HepG2 (cell line): Measurements from ENCODE around the gene SRD5A1. TPM values are rescaled to one million over a fixed set of nuclear protein-coding genes. Genes with fewer than 3 reads are reported as not detected.

ENCODE experiments used
- BORCS8-MEF2B ChIP-seq: sonication (generic); formaldehyde crosslinking; IDR thresholded peaks from 2 replicates; pipeline ENCODE4 v1.8.0; 2022; ENCODE audit warnings: mild to moderate bottlenecking, missing genetic modification reagents
- CEBPG ChIP-seq: IDR thresholded peaks from 2 replicates; pipeline ENCODE4 v1.6.1; 2016
- ETV5 ChIP-seq: IDR thresholded peaks from 2 replicates; pipeline ENCODE4 v1.6.1; 2018; ENCODE audit warnings: missing biosample characterization, missing genetic modification reagents, inconsistent platforms, borderline replicate concordance
- HDAC2 ChIP-seq: sonication (generic); formaldehyde crosslinking; IDR thresholded peaks from 2 replicates; pipeline ENCODE4 v1.4.0; 2020; ENCODE audit warnings: missing genetic modification reagents
- NCOA2 ChIP-seq: sonication (generic); formaldehyde crosslinking; IDR thresholded peaks from 2 replicates; pipeline ENCODE4 v1.8.0; 2022; ENCODE audit warnings: inconsistent platforms
- PBX3 ChIP-seq: sonication (generic); formaldehyde crosslinking; IDR thresholded peaks from 2 replicates; pipeline ENCODE4 v1.8.1; 2023; ENCODE audit warnings: missing genetic modification reagents, inconsistent platforms, borderline replicate concordance
- SIX4 ChIP-seq: sonication (generic); formaldehyde crosslinking; IDR thresholded peaks from 2 replicates; pipeline ENCODE4 v1.4.0; 2020; ENCODE audit warnings: missing genetic modification reagents
- TARDBP ChIP-seq: sonication (generic); formaldehyde crosslinking; IDR thresholded peaks from 2 replicates; pipeline ENCODE4 v1.8.0; 2022; ENCODE audit warnings: mild to moderate bottlenecking, missing genetic modification reagents
- TFE3 ChIP-seq: IDR thresholded peaks from 2 replicates; pipeline ENCODE4 v1.6.1; 2016
- WIZ ChIP-seq: sonication (generic); formaldehyde crosslinking; IDR thresholded peaks from 2 replicates; pipeline ENCODE4 v1.5.1; 2020; ENCODE audit warnings: mild to moderate bottlenecking, missing genetic modification reagents
- XBP1 ChIP-seq: sonication (generic); formaldehyde crosslinking; IDR thresholded peaks from 2 replicates; pipeline ENCODE4 v1.5.0; 2020; ENCODE audit warnings: missing genetic modification reagents
- ZBTB26 ChIP-seq: IDR thresholded peaks from 2 replicates; pipeline ENCODE4 v1.6.1; 2016; ENCODE audit warnings: missing compliant biosample characterization, missing genetic modification reagents, borderline replicate concordance
- ZFP36L2 ChIP-seq: sonication (generic); formaldehyde crosslinking; IDR thresholded peaks from 2 replicates; pipeline ENCODE4 v1.4.0; 2020; ENCODE audit warnings: missing genetic modification reagents
- ZMYM4 ChIP-seq: sonication (generic); formaldehyde crosslinking; IDR thresholded peaks from 2 replicates; pipeline ENCODE4 v1.8.1; 2023; ENCODE audit warnings: mild to moderate bottlenecking, missing genetic modification reagents
- ZNF12 ChIP-seq: sonication (generic); formaldehyde crosslinking; IDR thresholded peaks from 2 replicates; pipeline ENCODE4 v1.5.0; 2020; ENCODE audit warnings: missing genetic modification reagents
- ZNF282 ChIP-seq: fragments of 450-650 bp; IDR thresholded peaks from 2 replicates; pipeline ENCODE4 v1.6.1; 2018; ENCODE audit not compliant: partially characterized antibody
- ZNF558 ChIP-seq: sonication (generic); formaldehyde crosslinking; IDR thresholded peaks from 2 replicates; pipeline ENCODE4 v1.9.0; 2022; ENCODE audit warnings: mild to moderate bottlenecking, missing genetic modification reagents, borderline replicate concordance
- ZNF816 ChIP-seq: sonication (generic); formaldehyde crosslinking; IDR thresholded peaks from 2 replicates; pipeline ENCODE4 v1.8.0; 2022; ENCODE audit warnings: missing genetic modification reagents, mild to moderate bottlenecking, borderline replicate concordance
- polyA plus RNA-seq, 8 experiments: library from polyadenylated mRNA; depleted of rRNA in 3 of 8; stranded (reverse) in 7 of 8; unstranded in 1 of 8; fragments of >200 nt; fragmentation: Illumina TruSeq in 4 of 8; extraction: Trizol in 4 of 8; gene quantifications; 2 replicates each; pipeline versions ENCODE4 v1.2.1 to v1.2.3, GENCODE V29; 2011 to 2016; ENCODE audit warnings: low read depth in 4 of 8, missing spikeins in 1 of 8, mixed read lengths in 1 of 8; ENCODE audit not compliant: insufficient read depth in 1 of 8
- total RNA-seq, 5 experiments: library from RNA; depleted of rRNA; stranded (reverse); fragments of >200 nt; fragmentation: Illumina TruSeq; extraction: Trizol; gene quantifications; 2 replicates each; pipeline ENCODE4 v1.2.3, GENCODE V29; 2016; ENCODE audit warnings: low read depth in 1 of 5
- TF ChIP-seq, protein P1 (sequence below): sonication (generic); formaldehyde crosslinking; conservative IDR thresholded peaks from 2 replicates; pipeline ENCODE4 v1.8.0; 2022; ENCODE audit warnings: mild to moderate bottlenecking, moderate library complexity, missing genetic modification reagents

SRD5A1 gene
- total and polyA plus RNA-seq, 2 of the 13 experiments (the other 11 are each of a cell fraction or from before 2014, with no cell fraction given) = 6.1 to 9.9 TPM

- TF ChIP-seq, protein P1, sequence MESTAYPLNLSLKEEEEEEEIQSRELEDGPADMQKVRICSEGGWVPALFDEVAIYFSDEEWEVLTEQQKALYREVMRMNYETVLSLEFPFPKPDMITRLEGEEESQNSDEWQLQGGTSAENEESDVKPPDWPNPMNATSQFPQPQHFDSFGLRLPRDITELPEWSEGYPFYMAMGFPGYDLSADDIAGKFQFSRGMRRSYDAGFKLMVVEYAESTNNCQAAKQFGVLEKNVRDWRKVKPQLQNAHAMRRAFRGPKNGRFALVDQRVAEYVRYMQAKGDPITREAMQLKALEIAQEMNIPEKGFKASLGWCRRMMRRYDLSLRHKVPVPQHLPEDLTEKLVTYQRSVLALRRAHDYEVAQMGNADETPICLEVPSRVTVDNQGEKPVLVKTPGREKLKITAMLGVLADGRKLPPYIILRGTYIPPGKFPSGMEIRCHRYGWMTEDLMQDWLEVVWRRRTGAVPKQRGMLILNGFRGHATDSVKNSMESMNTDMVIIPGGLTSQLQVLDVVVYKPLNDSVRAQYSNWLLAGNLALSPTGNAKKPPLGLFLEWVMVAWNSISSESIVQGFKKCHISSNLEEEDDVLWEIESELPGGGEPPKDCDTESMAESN = 0 out of 2 replicates have a peak, but pooled peaks have one; percentile 24
- TF ChIP-seq ETV5 (CRISPR knock-in tag) = peak; percentile 54; the same call in 1 of the 2 replicates
- TF ChIP-seq ZMYM4 (CRISPR knock-in tag) = peak; percentile 21; the same call in 1 of the 2 replicates
- peak; percentile 83; the same call in 1 of the 2 replicates for TF ChIP-seq WIZ
- TF ChIP-seq NCOA2 (CRISPR knock-in tag) = peak; percentile 42; the same call in 1 of the 2 replicates
- TF ChIP-seq BORCS8-MEF2B (CRISPR knock-in tag) = peak; percentile 58; the same call in 1 of the 2 replicates
- peak; percentile 65; the same call in 1 of the 2 replicates for TF ChIP-seq ZBTB26 (CRISPR knock-in tag)
- TF ChIP-seq PBX3 (CRISPR knock-in tag) = 0 out of 2 replicates have a peak, but pooled peaks have one; percentile 67
- TF ChIP-seq XBP1 (CRISPR knock-in tag) = 0 out of 2 replicates have a peak, but pooled peaks have one; percentile 28
- TF ChIP-seq ZNF558 = peak; percentile 67; the same call in 1 of the 2 replicates
- TF ChIP-seq TFE3 = peak; percentile 63
- 0 out of 2 replicates have a peak, but pooled peaks have one; percentile 56 for TF ChIP-seq ZNF12 (CRISPR knock-in tag)
- no peak for TF ChIP-seq CEBPG (CRISPR knock-in tag)
- peak; percentile 54; the same call in 1 of the 2 replicates for TF ChIP-seq SIX4
- no peak for TF ChIP-seq ZNF282
- TF ChIP-seq HDAC2 (CRISPR knock-in tag) = peak; percentile 72
- TF ChIP-seq ZFP36L2 (CRISPR knock-in tag) = 0 out of 2 replicates have a peak, but pooled peaks have one; percentile 33
- peak; percentile 85; the same call in 1 of the 2 replicates for TF ChIP-seq ZNF816 (CRISPR knock-in tag)
- no peak for TF ChIP-seq TARDBP
These were observed 53.7 kb downstream of the SRD5A1 start (continued) for GRCh38 chr5:6686915-6687409.
